ENCODE data around the gene OR11A1.
"Not testable (repeated sequence)": the region's sequence is repeated elsewhere in the genome, so short reads cannot be mapped to it uniquely, and the experiment has no call there.

OR11A1 gene

GRCh38 chr6:29477923-29478450 lies 21.1 kb upstream of the OR11A1 start:
- DNase-seq, result no peak

GRCh38 chr6:29474996-29475395 lies 18.1 kb upstream of the OR11A1 start:
- no peak for DNase-seq

- DNase-seq, result no peak
These were observed 9.4 kb upstream of the OR11A1 start for GRCh38 chr6:29466241-29466640.

- no peak for DNase-seq
These were observed 8.9 kb upstream of the OR11A1 start for GRCh38 chr6:29465801-29466200.

- DNase-seq, result no peak
These were observed 8.4 kb upstream of the OR11A1 start for GRCh38 chr6:29465279-29465678.

GRCh38 chr6:29462022-29462421 lies 5.2 kb upstream of the OR11A1 start:
- no peak for DNase-seq

- no peak for DNase-seq
These were observed 4.3 kb upstream of the OR11A1 start for GRCh38 chr6:29461021-29461814.

GRCh38 chr6:29451471-29452193 lies 5.2 kb downstream of the OR11A1 start:
- no peak for DNase-seq

- no peak for DNase-seq
These were observed 9.2 kb downstream of the OR11A1 start for GRCh38 chr6:29447670-29448069.

GRCh38 chr6:29444031-29444430 lies 12.8 kb downstream of the OR11A1 start:
- not testable (repeated sequence) for DNase-seq

- DNase-seq, result no peak
These were observed 14.2 kb downstream of the OR11A1 start for GRCh38 chr6:29442719-29443118.

GRCh38 chr6:29439006-29439405 lies 17.9 kb downstream of the OR11A1 start, which contains the start of gene OR10C1:
Gene OR10C1 (plus strand): TSS chr6:29439306. CDS start chr6:29440016, 710 bp downstream.
- no peak for DNase-seq

GRCh38 chr6:29436730-29437129 lies 20.1 kb downstream of the OR11A1 start:
- not testable (repeated sequence) for DNase-seq

- DNase-seq, result no peak
These were observed 30.2 kb downstream of the OR11A1 start for GRCh38 chr6:29426654-29427053.

GRCh38 chr6:29425075-29425474 lies 31.8 kb downstream of the OR11A1 start:
- DNase-seq, result no peak

GRCh38 chr6:29424575-29424974 lies 32.3 kb downstream of the OR11A1 start:
- no peak for DNase-seq

GRCh38 chr6:29424168-29424567 lies 32.7 kb downstream of the OR11A1 start:
- no peak for DNase-seq

GRCh38 chr6:29419516-29419915 lies 37.4 kb downstream of the OR11A1 start:
- no peak for DNase-seq

- DNase-seq, result no peak
These were observed 42.3 kb downstream of the OR11A1 start, which contains the start of gene OR12D1 for GRCh38 chr6:29414588-29414987. Gene OR12D1 (plus strand): TSS chr6:29414928.

- DNase-seq, result no peak
These were observed 53.1 kb downstream of the OR11A1 start for GRCh38 chr6:29403801-29404200.

- DNase-seq, result no peak
These were observed 57.3 kb downstream of the OR11A1 start for GRCh38 chr6:29399525-29399924.

GRCh38 chr6:29395331-29395730 lies 61.5 kb downstream of the OR11A1 start, which contains the start of gene OR12D2:
Gene OR12D2 (plus strand): TSS chr6:29395631. CDS start chr6:29396700, 1,069 bp downstream.
- no peak for DNase-seq

- DNase-seq, result no peak
These were observed 68.3 kb downstream of the OR11A1 start for GRCh38 chr6:29388533-29388932.

Data from C1 segment of cervical spinal cord (tissue), 14 donors.